Activated T-cell treated with anti-CD3 and anti-CD28 coated beads for 4 hours (primary cell): ENCODE data around the gene KCNJ10.

Source experiments
- DNase-seq: peaks from one replicate; pipeline ENCODE4 v3.0.0-alpha.2; 2020

The KCNJ10 gene

DNA sequence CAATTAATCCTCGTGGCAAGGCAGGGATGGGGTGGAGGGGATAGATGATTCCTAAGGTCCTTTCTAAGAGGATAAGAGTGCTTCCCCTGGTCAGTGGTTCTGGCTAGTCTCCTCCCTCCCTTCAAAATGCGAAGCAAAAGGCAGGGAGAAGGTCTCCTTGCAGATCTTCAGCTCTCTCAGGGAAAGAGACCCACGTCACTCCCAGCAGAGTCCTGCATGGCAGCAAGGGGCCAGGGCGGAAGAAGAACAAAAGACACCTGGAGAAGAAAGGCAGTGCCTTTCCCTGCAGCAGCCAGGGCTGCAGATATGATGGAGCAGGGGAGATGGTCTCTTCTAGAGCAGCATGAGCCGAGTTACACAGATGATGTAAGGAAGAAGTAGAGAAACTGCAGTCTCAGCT is 86.3 kb downstream of the KCNJ10 start:
- DNase-seq = no peak

DNA sequence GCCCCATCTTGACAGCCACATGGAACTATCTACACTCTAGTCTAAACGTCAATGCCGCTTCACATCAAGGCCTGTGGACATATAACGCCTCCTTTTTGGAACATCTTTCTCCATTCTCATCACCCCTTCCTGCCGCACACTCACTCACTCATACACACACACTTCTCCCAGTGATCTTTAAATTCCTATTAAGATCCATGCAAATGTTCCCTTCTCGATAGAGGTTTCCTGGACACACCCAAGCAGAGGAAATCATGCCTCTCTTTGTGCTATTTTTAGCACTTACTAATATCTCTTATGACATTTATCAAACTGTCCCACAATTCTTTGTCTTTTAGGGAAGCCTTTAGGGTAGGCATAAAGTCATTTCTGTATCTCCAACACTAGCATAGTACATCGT is 87.7 kb downstream of the KCNJ10 start:
- no peak for DNase-seq

DNA sequence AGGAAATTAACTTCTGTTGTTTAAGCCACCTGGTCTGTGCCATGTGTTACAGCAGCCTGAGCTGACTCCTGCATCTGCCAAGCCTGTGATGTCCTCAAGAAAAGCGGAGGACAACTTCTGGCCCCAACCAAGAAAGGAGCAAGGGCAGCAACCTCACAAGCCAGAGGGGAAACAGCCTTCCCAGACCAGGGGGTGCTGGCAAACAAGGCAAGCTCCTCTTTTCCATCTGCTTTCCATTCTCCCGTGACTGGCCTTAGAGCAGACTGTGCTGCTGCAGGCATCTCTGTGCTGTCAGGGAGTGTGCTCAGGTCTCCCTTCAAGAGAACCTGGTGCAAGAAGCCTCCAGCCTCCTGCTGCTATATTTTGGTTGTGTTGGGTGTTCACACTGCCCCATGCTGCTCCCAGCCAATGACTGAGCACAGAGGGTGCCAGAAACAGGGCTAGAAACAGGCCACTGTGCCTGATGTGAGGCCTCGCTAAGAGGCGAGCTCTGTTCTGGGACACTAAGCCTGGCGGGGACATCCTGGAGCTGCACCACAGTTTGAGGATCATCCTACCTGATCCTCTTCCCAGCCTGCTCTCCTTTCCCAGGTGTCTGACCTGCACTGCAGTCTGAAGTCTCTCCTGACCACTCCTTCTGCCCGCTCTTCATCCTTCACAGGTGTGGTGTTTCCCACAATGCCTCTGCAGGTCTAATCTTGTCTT is 88.5 kb downstream of the KCNJ10 start:
- DNase-seq = no peak

DNA sequence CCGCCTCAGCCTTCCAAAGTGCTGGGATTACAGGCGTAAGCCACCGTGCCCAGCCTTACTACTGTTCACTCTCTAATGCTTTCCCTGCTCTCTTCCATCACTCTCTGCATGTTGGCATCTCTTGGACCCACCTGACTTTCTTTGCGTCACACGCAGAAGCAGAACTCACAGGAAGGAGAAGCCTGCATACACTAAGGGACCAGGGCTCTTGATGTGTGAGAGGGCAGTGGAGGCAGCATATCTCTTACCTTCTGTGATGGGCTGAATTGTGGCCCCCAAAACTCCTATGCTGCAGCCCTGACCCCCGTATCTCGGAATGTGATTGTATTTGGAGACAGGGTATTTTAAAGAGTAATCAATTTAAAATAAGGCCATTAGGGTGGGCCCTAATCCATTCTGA is 89.2 kb downstream of the KCNJ10 start:
- DNase-seq = no peak

DNA sequence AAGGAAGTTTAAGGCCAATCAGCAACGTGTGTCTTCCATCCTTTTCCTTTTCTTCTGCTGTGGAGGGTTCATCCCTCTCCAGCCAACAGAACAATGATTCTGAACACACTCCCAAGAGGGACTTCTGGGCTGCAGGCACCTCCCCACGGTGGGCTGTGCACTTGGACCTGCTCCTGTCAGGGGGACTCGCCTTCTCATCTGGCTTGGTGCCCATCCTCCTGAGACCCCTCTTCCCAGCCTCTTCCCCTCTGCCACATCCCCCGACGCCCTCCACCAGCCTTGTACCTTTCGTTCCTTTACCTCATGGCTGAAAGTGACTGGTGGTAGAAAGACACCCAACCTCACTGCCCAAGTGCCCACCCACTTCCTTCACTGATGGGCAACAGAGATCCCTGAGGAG is 89.9 kb downstream of the KCNJ10 start:
- DNase-seq = no peak

DNA sequence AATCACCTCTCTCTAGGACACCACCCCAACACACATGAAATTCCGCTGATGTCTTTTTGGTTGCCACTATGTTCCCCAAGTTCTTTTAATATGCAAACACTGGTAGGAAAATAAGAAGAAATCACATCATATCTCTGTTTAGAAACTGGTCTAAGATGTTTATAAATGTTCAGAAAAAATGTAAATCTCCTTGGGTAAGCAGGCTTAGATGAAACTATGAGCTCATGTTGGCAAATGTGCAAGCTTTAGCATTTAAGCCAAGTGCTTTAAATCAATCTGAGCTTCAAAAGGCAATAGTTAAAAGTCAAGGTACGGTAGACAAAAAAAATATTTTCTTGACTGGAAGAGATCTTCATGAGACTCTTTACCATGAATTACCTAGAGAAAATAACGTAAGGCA is 90.7 kb downstream of the KCNJ10 start:
- DNase-seq = no peak

DNA sequence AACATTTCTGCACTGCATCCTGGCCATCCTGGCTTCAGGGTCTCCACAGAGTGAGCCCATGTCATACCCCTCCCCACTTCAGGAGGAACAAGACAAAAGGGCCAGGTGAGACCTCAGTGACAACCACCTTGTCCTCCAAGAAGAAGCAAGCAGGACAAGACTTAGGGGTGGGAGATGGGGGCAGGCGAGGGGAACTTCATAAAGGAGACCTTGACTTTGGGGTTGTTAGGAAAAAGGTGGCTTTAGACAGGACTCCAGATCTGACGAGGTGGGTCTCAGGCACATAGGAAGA is 91.9 kb downstream of the KCNJ10 start:
- no peak for DNase-seq

DNA sequence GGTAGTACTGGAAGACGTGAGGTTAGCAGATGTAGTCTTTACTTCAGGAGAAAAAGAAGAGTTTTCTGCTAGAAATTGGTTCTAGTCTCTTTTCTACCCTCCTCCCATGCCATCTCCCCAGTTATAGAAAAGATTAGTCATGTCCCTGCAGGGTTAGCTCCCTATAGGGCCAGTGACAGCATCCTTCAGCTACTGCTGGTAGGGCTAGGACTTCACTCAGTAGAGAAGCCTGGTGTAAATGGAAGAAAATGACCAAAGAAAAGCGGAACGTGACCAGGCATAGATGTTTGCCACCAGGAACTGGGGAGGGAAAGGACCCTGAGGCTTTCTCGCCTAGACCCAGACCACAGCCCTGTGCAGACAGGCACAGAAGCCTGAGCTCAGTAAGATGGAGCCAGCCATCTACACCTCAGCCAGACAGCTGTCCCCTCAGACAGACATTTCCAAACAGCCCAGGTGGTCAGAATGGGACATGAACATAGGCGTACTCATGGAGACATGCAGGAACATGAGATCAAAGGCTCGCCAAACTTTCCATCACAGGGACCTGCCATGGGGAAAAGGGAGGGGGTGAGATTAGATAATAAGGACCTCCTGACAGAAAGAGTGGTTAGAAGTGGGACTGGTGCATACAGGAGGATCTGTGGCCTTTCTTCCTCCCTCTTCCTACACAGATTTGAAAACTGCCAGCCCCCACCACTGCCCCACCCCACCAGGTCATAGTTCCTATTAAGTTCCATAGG is 92.4 kb downstream of the KCNJ10 start:
- no peak for DNase-seq

DNA sequence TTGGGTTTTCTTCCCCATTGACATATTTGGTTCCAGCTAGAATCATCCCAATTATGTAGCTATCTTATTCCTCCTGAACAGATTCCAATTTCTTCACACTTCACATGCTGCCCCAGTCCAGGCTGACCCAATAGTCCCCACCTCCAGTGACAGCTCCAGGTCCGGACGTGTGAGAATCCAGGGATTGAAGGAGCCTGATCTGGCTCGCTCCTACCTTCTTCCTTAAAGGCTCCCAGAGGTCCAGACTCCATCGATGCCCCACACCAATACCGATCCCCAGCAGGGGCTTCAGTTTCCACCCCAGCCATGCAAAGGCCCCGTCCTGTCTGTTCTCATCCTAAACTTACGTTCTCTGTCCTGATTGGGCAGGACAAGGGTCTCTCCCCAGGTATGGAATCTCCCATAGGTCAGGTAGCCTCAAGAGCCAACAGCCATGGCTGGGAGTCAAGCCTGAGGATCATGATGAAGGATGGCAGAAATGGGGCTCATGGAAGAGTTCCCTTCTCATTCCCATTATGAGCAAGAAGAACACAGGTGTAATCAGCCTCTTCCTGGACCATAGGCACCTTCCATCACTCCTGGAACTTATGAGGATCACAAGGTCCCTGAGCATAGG is 95.5 kb downstream of the KCNJ10 start:
- no peak for DNase-seq

DNA sequence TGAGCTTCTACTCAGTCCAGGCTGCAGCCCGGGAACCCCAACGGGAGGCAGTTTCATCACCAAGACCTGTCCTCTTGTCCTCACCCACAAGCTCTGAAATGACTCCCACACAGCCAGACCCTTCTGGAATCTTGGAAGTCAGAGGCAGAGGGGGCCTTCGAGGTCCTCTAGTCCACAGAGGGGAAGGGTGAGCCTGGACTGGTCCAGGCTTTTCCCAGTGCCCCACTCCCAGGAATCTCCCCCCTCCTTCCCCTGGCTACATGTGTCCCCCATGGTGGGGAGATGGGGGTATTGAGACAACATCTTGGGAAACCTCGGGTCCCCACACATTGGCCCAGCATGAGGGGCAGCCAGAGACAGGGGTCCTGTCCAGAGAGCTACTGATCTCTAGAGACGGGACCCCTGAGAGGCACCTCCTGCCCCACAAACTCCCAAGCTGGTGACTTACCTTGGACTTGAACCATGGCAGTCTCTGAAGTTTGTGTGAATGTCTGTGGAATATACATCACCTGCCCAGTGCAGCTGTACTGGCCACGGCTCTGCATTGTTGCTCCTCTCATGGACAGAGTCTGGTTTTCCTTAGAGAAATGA is 96.5 kb downstream of the KCNJ10 start:
- DNase-seq = no peak

DNA sequence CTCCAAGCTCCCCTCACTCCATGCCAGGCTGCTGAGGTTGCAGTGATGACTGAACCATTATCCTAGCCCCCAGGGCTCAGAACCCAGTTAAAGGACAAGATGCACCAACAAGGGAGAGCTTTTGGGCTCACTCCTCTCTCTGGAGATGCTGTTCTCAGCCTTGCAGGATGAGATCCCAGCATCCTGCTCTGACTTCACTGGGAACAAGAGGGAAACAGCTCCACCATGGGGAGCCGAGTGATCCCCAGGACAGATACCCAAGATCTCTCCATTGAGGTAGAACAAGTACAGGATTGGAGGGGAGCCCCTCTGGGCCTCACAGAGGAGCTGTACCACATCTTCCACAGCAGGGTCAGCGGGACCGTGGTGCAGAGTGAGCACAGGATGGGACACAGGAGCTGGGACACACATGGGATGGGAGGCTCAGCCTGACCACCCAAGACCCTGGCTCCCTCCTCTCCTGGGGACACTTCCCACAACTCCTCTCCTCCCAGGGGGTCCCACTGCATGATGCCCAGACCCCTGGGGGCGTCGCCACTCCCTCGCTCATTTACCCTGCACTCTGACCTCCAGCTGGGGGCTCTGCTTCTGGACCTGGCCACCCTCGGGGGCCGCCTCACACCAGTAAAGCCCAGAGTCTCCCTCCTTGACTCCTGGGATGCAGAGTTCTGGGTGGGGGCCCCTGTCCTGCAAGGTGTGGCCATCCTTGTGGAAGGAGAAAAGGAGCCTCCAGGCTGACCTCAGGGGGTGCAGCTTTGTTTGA is 97.3 kb downstream of the KCNJ10 start:
- DNase-seq = no peak

DNA sequence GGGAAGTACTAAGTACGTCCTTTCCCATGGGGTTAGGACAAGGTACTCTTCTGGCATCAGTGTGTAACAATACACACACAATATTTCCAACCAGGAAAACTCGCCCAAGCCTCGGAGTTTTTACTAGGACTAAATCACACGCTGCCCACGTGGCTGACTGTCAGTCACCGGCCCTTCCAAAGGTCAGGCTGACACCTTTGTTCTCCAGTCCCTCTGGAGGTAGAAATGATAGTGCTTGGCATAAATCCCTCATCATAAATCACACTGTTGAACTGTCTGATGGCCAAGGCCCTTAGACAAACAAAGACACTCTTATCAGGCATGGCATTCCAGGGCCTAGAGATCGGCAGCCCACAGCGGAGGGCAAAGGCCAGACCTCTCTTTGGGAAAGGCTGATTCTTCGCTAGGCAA is 99.0 kb downstream of the KCNJ10 start:
- no peak for DNase-seq

DNA sequence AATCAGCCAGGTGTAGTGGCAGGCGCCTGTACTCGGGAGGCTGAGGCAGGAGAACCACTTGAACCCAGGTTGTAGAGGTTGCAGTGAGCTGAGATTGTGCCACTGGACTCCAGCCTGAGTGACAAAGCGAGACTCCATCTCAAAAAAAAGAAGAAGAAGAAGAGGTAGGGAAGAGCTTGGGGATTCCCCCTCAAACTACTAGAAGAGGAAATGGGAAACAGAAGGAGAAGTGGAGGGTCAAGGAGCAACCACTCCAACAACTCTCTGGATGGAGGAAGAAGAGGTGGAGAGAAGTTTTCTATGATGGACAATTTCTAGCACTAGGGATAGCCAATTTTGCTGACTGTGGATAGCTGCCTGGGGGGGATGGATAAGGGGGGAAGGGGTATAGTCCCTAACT is 101.1 kb downstream of the KCNJ10 start:
- no peak for DNase-seq

DNA sequence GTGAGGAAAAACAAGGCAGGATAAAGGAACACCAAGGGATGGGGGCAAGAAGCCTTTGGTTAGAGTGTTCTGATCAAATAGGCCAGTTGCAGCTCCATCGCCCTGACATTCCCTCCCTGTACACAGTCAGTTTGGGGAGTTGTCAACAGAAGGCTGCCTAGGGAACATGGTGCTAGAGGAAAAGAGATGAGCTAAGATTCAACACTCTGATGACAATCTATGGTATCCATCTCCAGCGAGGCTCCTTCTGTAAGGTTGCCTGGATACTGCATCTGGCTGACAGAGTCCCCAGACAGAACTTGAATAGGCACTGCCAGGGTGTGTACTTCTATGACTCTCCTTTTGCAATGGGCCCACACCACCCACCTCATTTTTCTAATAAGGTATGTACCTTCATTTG is 104.7 kb downstream of the KCNJ10 start:
- DNase-seq = no peak

DNA sequence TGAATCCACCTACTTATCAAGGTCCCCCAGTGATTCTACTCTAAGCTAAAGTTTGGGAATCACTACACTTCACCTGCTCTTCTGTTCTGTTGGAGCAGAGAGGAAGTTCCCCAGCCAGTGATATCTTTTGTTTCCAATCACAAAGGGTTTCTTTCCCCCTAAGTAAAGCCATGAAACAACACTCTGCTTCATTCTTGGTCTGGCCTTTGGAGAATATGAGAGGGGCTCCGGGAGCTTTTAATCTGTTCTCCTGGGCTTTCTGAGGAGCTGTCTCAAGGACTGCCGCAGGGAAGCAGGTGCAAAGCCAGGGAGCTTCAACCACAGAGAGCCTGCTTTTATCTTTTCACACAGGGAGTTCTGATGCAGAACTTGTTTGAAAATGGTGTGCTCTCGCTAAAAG is 105.8 kb downstream of the KCNJ10 start:
- DNase-seq = no peak

DNA sequence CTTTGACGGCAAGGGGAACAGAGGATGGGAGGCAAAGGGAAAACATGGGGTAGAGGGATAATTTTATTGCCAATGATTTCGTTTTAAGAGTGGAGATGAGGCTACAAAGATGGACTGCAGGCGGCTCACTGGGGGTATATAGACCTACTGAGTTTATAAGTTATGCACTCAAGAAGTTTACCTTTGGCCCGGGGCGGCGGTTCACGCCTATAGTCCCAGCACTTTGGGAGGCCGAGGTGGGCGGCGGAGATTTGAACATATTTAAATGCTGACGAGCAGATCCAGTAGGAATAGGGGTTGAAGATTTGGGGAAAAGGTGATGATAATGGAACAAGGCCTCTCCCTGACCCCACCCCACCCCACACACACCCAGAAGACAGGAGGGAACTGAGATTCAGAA is 107.8 kb downstream of the KCNJ10 start:
- DNase-seq = no peak

DNA sequence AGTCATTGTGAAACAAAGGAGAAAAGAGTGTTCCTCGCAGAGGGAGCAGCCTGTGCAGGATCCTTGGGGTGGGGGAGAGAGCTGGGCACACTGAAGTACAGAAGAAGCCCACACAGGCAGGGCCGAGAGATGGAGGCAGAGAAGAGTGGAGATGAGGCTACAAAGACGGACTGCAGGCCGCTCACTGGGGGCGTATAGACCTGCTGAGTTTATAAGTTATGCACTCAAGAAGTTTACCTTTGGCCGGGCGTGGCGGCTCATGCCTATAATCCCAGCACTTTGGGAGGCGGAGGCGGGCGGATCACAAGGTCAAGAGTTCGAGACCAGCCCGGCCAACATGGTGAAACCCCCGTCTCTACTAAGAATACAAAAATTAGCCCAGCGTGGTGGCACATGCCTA is 108.3 kb downstream of the KCNJ10 start:
- DNase-seq = no peak

DNA sequence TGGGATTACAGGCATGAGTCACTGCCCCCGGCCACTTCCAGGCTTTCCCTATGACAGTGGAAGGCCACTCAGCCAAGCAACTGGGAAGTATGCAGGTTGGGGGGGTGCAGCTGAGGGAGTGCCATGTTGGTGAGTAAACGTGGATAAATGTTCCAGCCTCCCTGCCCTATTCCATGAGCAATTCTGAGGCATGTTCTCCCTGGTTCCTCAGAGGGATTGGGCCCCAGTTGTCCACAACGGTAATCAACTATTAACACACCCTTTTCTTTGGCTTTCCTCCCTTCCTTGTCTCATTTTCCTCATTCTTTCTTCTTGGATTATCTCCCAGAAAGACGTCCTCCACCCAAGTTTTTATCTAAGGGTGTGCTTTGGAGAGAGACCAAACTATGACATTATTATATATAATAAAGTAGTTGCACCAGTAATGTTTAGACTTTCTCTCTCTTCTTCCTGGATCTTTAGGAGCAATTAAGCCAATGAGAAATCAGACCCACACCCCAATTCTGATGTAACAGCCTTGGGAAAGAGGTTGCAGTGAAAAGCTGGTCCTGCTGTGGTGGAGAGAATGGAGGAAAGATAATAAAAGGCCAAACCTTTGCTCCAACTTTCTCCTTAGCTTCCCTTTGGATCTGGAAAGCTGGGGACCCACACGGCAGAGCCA is 109.1 kb downstream of the KCNJ10 start:
- no peak for DNase-seq

DNA sequence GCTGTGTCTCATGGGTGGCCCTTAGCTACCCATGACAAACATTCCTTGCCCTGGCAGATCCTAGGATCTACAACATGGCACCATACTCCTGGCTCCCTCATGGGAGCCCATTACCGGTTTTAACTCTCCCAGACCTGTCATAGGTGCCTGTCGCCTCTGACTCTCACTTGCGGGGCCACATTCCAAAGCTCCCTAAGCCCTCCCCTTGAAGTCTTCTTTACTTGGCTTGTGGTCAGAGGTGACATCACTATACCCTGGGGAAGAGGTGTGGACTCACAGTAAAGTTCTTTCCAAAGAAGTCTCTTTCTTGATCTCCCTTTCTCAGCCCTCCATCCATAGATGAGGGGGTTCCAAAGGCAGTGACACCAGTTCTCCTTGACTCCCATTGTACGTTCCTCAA is 110.5 kb downstream of the KCNJ10 start:
- DNase-seq = no peak

DNA sequence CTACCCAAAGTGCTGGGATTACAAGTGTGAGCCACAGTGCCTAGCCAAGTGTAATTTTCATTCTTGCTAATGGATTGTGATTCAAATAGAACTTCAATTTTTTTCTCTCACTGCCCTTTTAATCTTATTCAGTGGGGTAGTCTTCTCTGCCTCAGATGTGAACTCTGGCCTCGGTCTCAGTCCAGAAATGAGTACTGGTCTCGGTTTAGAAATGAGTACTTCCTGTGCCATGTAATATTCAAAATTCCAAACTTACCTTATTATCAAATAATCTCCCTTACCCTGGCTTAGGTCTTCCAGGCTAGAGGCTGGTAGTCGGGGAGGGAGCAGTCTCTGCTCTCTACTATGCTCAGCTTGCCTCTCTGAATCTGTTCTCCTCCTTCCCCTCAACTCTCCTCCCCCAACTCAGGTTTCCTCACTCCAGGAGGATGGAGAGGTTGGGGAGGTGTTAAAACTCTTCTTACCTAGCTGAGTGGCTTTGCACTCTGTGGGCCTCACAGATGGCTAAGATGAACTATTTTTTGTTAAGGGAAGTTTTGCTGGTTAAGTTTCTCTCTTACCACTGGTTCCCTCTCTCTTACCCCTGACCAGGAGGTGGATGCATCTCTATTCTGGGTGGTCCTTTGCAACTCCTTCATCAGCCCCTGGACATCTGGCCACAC is 111.1 kb downstream of the KCNJ10 start:
- no peak for DNase-seq

DNA sequence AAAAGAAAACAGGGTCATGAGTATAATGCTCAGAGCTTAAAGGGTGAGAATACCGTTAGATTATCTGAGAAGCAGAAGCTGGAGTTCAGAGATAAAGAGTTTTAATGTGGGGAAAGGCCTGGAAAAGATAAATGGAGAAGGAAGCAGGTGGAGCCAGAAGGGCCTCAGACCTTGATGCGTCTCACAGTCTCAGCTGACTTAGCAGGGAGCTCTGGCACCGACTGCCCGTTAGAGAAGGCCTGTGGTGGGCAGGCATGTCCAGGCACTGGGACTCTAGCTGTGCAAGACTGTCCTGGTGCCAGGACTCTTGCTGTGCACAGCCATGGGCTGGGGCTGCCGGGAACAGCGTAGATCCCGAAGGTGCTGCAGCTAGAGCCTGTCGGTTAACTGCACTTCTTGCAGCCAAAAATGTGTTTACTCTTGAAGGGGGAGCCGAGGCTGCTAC is 112.1 kb downstream of the KCNJ10 start:
- no peak for DNase-seq

DNA sequence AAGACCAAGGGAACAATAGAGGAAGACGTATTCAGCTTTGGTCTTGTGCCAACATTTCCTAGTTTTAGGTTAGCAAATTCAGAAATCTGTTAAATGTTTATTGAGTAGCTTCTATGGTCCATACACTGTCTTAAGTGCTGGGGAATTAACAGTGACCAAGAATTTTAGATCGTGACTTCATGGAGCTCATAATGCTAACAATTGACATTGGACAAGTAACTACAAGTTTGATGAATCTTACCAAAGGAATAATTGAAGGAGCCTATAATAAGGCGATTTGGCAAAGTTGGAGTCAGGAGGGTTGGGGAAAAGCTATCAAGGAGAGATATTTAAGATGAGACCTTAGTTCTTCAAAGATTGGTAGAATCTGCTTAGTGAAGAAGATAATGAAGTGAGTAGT is 114.5 kb downstream of the KCNJ10 start:
- DNase-seq = no peak
